ENCODE measurements around the gene LRP3. TPM values are rescaled to one million over a fixed set of nuclear protein-coding genes. Genes with fewer than 3 reads are reported as not detected.
A peak's percentile ranks its signal among the peaks of the same experiment; 100 is the strongest.

The LRP3 gene
- polyA plus RNA-seq, 3 donors, result 1.4 to 11.9 (median 4.1) TPM

DNA sequence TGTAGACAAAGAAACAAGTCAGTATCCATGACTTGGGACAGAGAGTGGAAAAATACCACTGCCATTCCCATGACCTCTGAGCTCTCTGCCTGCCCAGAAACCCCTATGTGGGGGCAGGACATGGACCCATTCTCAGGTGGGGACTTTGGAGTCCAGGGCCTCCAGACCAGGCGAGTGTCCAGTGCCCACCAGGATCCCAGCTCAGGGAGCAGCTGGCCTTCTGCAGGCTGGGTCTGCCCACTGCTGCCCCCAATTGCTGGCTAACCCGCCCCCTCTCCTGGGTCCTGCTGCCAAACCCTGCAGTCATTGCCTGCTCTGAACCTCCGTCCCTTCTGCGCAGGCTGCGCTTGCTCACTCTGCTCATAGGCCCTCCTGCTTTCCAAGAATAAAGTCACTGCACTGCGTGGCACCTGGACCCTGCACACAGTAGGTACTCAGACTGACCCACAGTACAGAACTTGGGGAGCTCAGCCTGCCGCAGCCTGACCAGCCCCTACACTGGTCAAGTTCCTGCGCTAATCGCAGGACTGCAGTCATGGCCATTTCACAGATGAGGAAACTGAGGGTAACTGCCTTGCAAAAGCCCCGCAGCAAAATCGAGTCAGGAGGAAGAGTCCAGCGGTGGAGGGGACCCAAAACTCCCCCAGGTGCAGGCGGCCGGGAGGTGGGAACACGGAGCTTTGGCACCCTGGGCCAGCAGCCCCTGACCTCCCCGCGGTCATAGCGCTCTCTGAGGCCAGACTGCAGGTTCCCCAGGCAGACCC, 30.7 kb downstream of the LRP3 start:
- Histone ChIP-seq H3K36me3 (replicated peaks in 1 of 2; ENCODE audit: control insufficient read depth in 1 of 2, insufficient read depth in 2 of 2, low read length in 2 of 2) (no peaks in the 10 kb centered on the region), H3K4me3 (replicated peaks in 1 of 3; ENCODE audit: low read depth in 2 of 3, low read length in 3 of 3) (peak overlapping the region in 1 of 3 experiments; percentile 70), H3K27me3 (ENCODE audit: control insufficient read depth in 2 of 2, insufficient read depth in 2 of 2, low read length in 2 of 2) (peaks cover 22 to 50% of the 10 kb centered on the region in 2 donors), H3K9ac (ENCODE audit: insufficient read depth, low read length, poor library complexity, severe bottlenecking) (no peak overlapping the region), H3K4me2 (replicated peaks; ENCODE audit: extremely low read depth, low read length, poor library complexity, severe bottlenecking) (peak overlapping the region; percentile 81), H3K4me1 (ENCODE audit: control insufficient read depth in 1 of 2, insufficient read depth in 2 of 2, low read length in 2 of 2) (peaks cover 16 to 18% of the 10 kb centered on the region in 2 donors), H2AFZ (ENCODE audit: insufficient read depth, low read depth, low read length, poor library complexity, severe bottlenecking) (peak overlapping the region; percentile 29), H3K27ac (ENCODE audit: low read depth in 1 of 2, low read length in 2 of 2) (no peak overlapping the region), H4K20me1 (ENCODE audit: insufficient read depth, low read length) (no peaks in the 10 kb centered on the region), H3K9me3 (replicated peaks in 1 of 2; ENCODE audit: control insufficient read depth in 1 of 2, insufficient read depth in 1 of 2, low read length in 2 of 2) (peaks cover 13 to 41% of the 10 kb centered on the region in 2 donors), H3K79me2 (ENCODE audit: insufficient read depth, low read length) (no peaks in the 10 kb centered on the region)
- H3K27me3 Mint-ChIP-seq (ENCODE audit: low read depth in 3 of 3), result peaks cover 44 to 72% (median 54%) of the 10 kb centered on the region in 3 donors
- peak overlapping the region in 1 of 7 donors; percentile 78 for H3K27ac Mint-ChIP-seq
- peak overlapping the region; percentile 2 to 86 for H3K4me3 Mint-ChIP-seq
- DNase-seq, result no peak
- H3K9me3 Mint-ChIP-seq, result peaks cover 14 to 38% (median 28%) of the 10 kb centered on the region in 7 donors
- H3K36me3 Mint-ChIP-seq, result peaks cover 10 to 20% of the 10 kb centered on the region in 2 donors
- TF ChIP-seq CTCF (IDR thresholded peaks at IDR 0.05), result no peak
- H3K4me1 Mint-ChIP-seq, result peaks cover 15% of the 10 kb centered on the region
- intact Hi-C loops (cut with micrococcal nuclease), result no loop called here
- WGBS (ENCODE audit: insufficient coverage), result 69% methylated on average over 18 of the region's 18 CpGs

DNA sequence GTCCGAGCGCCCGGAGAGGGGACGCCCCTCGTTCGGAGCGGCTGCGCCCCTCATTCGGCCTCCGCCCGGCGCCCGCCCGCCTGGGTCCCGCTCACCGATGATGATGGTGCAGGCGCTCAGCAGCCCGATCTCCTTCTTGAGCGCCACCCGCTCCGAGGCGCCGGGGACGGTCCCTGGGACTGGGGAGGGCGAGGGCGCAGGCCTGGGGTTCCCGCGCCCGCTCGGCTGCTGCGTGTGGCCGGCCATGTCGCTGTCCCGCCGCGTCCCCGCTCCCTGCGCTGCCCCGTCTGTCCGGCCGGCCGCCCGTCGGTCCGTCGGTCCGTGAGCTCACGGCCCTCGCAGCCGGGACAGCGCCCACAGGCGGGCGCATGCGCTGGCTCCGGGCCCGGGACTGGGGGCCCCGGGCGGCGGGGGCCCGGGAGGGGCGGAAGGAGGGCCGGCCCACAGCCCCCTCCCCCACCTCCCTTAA, 31.4 kb downstream of the LRP3 start, which contains the start of gene SLC7A10:
Gene SLC7A10, minus strand, starts transcription at position 393 of the 469 bp plus-strand sequence. Its CDS starts 147 bp downstream, at position 246.
- H3K9ac ChIP-seq (ENCODE audit: insufficient read depth, low read length, poor library complexity, severe bottlenecking), result peak within 1 kb of the TSS; percentile 49
- no peak for DNase-seq
- Mint-ChIP-seq H3K36me3 (peaks cover 10 to 20% of the 10 kb centered on the region in 2 donors), H3K27ac (peak within 1 kb of the TSS in 3 of 7 donors; percentile 46 to 78 (median 54)), H3K9me3 (peaks cover 14 to 38% (median 28%) of the 10 kb centered on the region in 7 donors), H3K4me1 (peaks cover 15% of the 10 kb centered on the region), H3K4me3 (peak within 1 kb of the TSS; percentile 80 to 90), H3K27me3 (ENCODE audit: low read depth in 3 of 3) (peaks cover 44 to 70% (median 54%) of the 10 kb centered on the region in 3 donors)
- H3K4me3 ChIP-seq (replicated peaks in 1 of 3; ENCODE audit: low read depth in 2 of 3, low read length in 3 of 3), result peak within 1 kb of the TSS; percentile 21 to 70 (median 42)
- H4K20me1 ChIP-seq (ENCODE audit: insufficient read depth, low read length), result no peaks in the 10 kb centered on the region
- no peak within 1 kb of the TSS for H3K27ac ChIP-seq (ENCODE audit: low read depth in 1 of 2, low read length in 2 of 2)
- peaks cover 22 to 50% of the 10 kb centered on the region in 2 donors for H3K27me3 ChIP-seq (ENCODE audit: control insufficient read depth in 2 of 2, insufficient read depth in 2 of 2, low read length in 2 of 2)
- H3K36me3 ChIP-seq (replicated peaks in 1 of 2; ENCODE audit: control insufficient read depth in 1 of 2, insufficient read depth in 2 of 2, low read length in 2 of 2), result no peaks in the 10 kb centered on the region
- peaks cover 16 to 22% of the 10 kb centered on the region in 2 donors for H3K4me1 ChIP-seq (ENCODE audit: control insufficient read depth in 1 of 2, insufficient read depth in 2 of 2, low read length in 2 of 2)
- WGBS (ENCODE audit: insufficient coverage), result 7% methylated on average over 51 of the region's 62 CpGs
- intact Hi-C loops (cut with micrococcal nuclease), result no loop called here
- peaks cover 13 to 41% of the 10 kb centered on the region in 2 donors for H3K9me3 ChIP-seq (replicated peaks in 1 of 2; ENCODE audit: control insufficient read depth in 1 of 2, insufficient read depth in 1 of 2, low read length in 2 of 2)
- no peak for TF ChIP-seq CTCF (IDR thresholded peaks at IDR 0.05)
- H3K4me2 ChIP-seq (replicated peaks; ENCODE audit: extremely low read depth, low read length, poor library complexity, severe bottlenecking), result peak within 1 kb of the TSS; percentile 81
- H2AFZ ChIP-seq (ENCODE audit: insufficient read depth, low read depth, low read length, poor library complexity, severe bottlenecking), result peak within 1 kb of the TSS; percentile 82
- H3K79me2 ChIP-seq (ENCODE audit: insufficient read depth, low read length), result no peaks in the 10 kb centered on the region

Data from CD14-positive monocyte (primary cell).